Measurements from ENCODE around the gene GTF2E1.

DNA sequence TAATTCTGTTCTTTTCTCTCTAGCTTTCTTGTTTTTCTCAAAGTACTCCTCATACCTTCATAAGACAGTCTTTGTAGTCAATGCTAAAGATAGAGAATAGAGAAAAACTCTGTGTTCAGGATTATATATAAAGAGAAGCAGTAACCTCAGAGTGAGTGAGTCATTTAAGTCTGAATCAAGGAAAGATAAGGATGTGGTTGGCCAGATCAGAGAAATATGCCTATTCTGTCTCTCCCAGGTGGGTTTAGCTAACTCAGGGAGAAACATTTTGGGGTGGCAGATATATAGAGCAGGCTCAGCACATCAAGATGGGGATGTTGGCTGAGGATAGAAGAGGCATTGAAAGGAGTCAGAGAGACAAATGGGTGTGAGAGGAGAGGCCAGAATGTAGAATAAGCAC is 31.4 kb downstream of the GTF2E1 start:
- TF ChIP-seq POLR2A (IDR thresholded peaks at IDR 0.05; ENCODE audit: low read depth, low read length) = no peak
- TF ChIP-seq POLR2AphosphoS5 (IDR thresholded peaks at IDR 0.05; ENCODE audit: low read depth, low read length) = no peak

Measured in GM12892 (cell line).